HL-60 (cell line): ENCODE data around the gene SMARCA2.

Experiments
- CTCF ChIP-seq: IDR thresholded peaks from one replicate; pipeline ENCODE4 v1.5.1; 2011; ENCODE audit warnings: low read length, control low read depth, inconsistent platforms; ENCODE audit not compliant: insufficient read depth
- GABPA ChIP-seq: IDR thresholded peaks from 2 replicates; pipeline ENCODE4 v1.6.1; 2012; ENCODE audit warnings: low read depth
- TF ChIP-seq, protein P1 (sequence below): IDR thresholded peaks from 2 replicates; pipeline ENCODE4 v1.6.1; 2012; ENCODE audit warnings: low read depth; ENCODE audit not compliant: insufficient replicate concordance

DNA sequence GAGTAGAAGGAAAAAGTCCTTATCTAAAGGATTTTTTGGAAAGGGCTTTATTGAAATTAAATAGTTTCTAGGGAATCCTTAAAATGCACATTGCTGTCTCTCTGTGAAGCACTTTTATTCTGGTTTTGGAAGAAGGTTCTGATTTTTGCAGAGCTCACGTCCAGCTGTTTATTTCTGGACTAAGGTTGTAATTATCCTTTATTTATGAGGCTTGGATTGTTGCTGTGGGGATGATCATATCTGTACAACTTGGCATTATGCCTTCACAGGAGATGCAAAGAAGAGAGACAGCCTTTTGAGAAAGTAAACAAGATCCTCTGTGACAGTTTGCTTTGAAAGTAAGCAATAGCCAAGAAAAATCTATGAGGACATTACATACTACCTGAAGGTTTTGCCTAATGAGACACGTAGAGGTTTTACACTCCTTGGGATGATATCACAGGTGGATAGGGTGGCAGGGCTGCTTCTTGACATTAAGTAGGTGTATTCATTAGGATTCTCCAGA, 14.6 kb downstream of the SMARCA2 start:
- TF ChIP-seq CTCF (no peak), GABPA (no peak)
- TF ChIP-seq, protein P1, sequence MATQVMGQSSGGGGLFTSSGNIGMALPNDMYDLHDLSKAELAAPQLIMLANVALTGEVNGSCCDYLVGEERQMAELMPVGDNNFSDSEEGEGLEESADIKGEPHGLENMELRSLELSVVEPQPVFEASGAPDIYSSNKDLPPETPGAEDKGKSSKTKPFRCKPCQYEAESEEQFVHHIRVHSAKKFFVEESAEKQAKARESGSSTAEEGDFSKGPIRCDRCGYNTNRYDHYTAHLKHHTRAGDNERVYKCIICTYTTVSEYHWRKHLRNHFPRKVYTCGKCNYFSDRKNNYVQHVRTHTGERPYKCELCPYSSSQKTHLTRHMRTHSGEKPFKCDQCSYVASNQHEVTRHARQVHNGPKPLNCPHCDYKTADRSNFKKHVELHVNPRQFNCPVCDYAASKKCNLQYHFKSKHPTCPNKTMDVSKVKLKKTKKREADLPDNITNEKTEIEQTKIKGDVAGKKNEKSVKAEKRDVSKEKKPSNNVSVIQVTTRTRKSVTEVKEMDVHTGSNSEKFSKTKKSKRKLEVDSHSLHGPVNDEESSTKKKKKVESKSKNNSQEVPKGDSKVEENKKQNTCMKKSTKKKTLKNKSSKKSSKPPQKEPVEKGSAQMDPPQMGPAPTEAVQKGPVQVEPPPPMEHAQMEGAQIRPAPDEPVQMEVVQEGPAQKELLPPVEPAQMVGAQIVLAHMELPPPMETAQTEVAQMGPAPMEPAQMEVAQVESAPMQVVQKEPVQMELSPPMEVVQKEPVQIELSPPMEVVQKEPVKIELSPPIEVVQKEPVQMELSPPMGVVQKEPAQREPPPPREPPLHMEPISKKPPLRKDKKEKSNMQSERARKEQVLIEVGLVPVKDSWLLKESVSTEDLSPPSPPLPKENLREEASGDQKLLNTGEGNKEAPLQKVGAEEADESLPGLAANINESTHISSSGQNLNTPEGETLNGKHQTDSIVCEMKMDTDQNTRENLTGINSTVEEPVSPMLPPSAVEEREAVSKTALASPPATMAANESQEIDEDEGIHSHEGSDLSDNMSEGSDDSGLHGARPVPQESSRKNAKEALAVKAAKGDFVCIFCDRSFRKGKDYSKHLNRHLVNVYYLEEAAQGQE: no peak
